Measurements from ENCODE around the gene MAP3K3. TPM values are rescaled to one million over a fixed set of nuclear protein-coding genes. Genes with fewer than 3 reads are reported as not detected.

Gene MAP3K3
- total RNA-seq, 3 donors from 2014 or later (not counting 1 experiment from before 2014, with no cell fraction given) = 82.0 to 89.2 (median 88.5) TPM

DNA sequence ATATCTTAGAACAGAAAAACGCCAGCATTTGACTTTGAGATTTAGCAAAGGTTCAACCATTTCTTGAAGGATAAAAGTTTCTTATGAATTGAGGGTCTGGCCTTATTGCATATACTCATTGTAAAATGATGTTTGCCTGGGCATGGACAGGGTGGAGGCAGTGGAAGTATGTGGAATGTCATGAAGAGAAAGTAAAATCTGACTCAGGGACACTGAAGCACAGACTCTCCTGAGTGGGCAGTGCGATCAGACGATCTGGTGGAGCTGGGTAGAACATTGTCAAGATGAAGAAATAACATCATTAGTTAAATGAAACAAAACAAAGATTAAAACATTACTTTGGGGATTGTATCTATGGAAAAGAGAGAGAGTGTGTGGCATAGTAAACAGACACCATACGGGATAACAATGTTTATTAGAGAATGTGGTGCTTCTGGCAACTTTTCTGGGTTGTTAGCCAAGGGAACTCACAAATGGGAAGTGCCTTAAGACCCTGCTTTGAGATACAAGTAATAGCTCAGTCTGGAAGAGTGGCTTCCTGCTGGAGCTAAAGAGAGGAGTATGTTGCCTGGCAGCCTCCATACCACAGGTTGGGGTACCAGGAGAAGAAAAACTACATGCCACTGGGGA, 4.4 kb downstream of the MAP3K3 start:
- 93% methylated on average over 4 of the region's 4 CpGs for WGBS (ENCODE audit: insufficient coverage)
- H3K27me3 ChIP-seq (ENCODE audit: control insufficient read depth, insufficient read depth, low read length) = no peaks in the 10 kb centered on the region
- intact Hi-C loops (cut with micrococcal nuclease) = no loop called here
- no peak overlapping the region for H3K27ac ChIP-seq (ENCODE audit: low read length)
- DNase-seq = no peak
- H3K36me3 ChIP-seq (ENCODE audit: control insufficient read depth, insufficient read depth, low read length) = no peaks in the 10 kb centered on the region
- Mint-ChIP-seq H3K9me3 (no peaks in the 10 kb centered on the region), H3K27me3 (ENCODE audit: low read depth in 2 of 2) (no peaks in the 10 kb centered on the region), H3K36me3 (no peaks in the 10 kb centered on the region), H3K27ac (no peak overlapping the region), H3K4me1 (peaks cover 45 to 49% of the 10 kb centered on the region in 2 donors), H3K4me3 (no peak overlapping the region)
- no peaks in the 10 kb centered on the region for H3K9me3 ChIP-seq (ENCODE audit: control insufficient read depth, insufficient read depth, low read length)
- ATAC-seq = no peak
- H3K4me1 ChIP-seq (ENCODE audit: control insufficient read depth, insufficient read depth, low read length) = peaks cover 10% of the 10 kb centered on the region
- H3K4me3 ChIP-seq (ENCODE audit: low read length) = no peak overlapping the region
- no peak for TF ChIP-seq CTCF (IDR thresholded peaks at IDR 0.05)

GRCh38 chr17:63629627-63630026, 7.4 kb downstream of the MAP3K3 start:
- Mint-ChIP-seq H3K9me3 (no peaks in the 10 kb centered on the region), H3K4me3 (no peak overlapping the region), H3K4me1 (peaks cover 42 to 46% of the 10 kb centered on the region in 2 donors), H3K27ac (no peak overlapping the region), H3K36me3 (no peaks in the 10 kb centered on the region), H3K27me3 (ENCODE audit: low read depth in 2 of 2) (no peaks in the 10 kb centered on the region)
- H3K4me1 ChIP-seq (ENCODE audit: control insufficient read depth, insufficient read depth, low read length) = no peaks in the 10 kb centered on the region
- ATAC-seq (no peak), DNase-seq (no peak)
- intact Hi-C loops (cut with micrococcal nuclease) = no loop called here
- no peak overlapping the region for H3K4me3 ChIP-seq (ENCODE audit: low read length)
- no peaks in the 10 kb centered on the region for H3K9me3 ChIP-seq (ENCODE audit: control insufficient read depth, insufficient read depth, low read length)
- peaks cover 21% of the 10 kb centered on the region for H3K36me3 ChIP-seq (ENCODE audit: control insufficient read depth, insufficient read depth, low read length)
- TF ChIP-seq CTCF (IDR thresholded peaks at IDR 0.05) = no peak
- no peak overlapping the region for H3K27ac ChIP-seq (ENCODE audit: low read length)
- WGBS (ENCODE audit: insufficient coverage) = no CpG with 5 or more reads among the region's 1 CpG
- no peaks in the 10 kb centered on the region for H3K27me3 ChIP-seq (ENCODE audit: control insufficient read depth, insufficient read depth, low read length)

DNA sequence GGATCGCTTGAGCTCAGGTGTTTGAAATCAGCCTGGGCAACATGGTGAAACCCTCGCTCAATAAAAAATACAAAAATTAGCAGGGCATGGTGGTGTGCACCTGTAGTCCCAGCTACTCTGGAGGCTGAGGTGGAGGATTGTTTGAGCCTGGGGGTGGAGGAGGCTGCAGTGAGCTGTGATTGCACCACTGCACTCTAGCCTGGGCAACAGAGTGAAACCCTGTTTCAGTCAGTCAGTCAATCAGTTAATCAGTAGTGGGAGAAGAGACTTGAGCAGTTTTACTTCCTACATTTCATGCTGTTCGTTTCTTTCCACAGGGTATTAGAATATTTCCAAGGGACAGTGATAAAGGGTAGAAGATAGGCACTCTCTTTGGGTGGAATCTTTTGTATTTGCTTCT, 8.8 kb downstream of the MAP3K3 start:
- DNase-seq (no peak), ATAC-seq (no peak)
- Mint-ChIP-seq H3K27ac (no peak overlapping the region), H3K9me3 (no peaks in the 10 kb centered on the region), H3K27me3 (ENCODE audit: low read depth in 2 of 2) (no peaks in the 10 kb centered on the region), H3K36me3 (peaks cover 2% of the 10 kb centered on the region), H3K4me1 (peaks cover 29 to 43% of the 10 kb centered on the region in 2 donors), H3K4me3 (no peak overlapping the region)
- WGBS (ENCODE audit: insufficient coverage) = 100% methylated on average over 2 of the region's 3 CpGs
- Histone ChIP-seq H3K4me1 (ENCODE audit: control insufficient read depth, insufficient read depth, low read length) (no peaks in the 10 kb centered on the region), H3K9me3 (ENCODE audit: control insufficient read depth, insufficient read depth, low read length) (no peaks in the 10 kb centered on the region), H3K27me3 (ENCODE audit: control insufficient read depth, insufficient read depth, low read length) (no peaks in the 10 kb centered on the region), H3K27ac (ENCODE audit: low read length) (no peak overlapping the region), H3K4me3 (ENCODE audit: low read length) (no peak overlapping the region), H3K36me3 (ENCODE audit: control insufficient read depth, insufficient read depth, low read length) (peaks cover 34% of the 10 kb centered on the region)
- no peak for TF ChIP-seq CTCF (IDR thresholded peaks at IDR 0.05)
- intact Hi-C loops (cut with micrococcal nuclease) = no loop called here

- no peak overlapping the region for H3K27ac ChIP-seq (ENCODE audit: low read length)
- TF ChIP-seq CTCF (IDR thresholded peaks at IDR 0.05) = no peak
- Mint-ChIP-seq H3K4me1 (peaks cover 35 to 45% of the 10 kb centered on the region in 2 donors), H3K9me3 (no peaks in the 10 kb centered on the region), H3K27ac (no peak overlapping the region), H3K36me3 (peaks cover 7% of the 10 kb centered on the region), H3K4me3 (no peak overlapping the region), H3K27me3 (ENCODE audit: low read depth in 2 of 2) (no peaks in the 10 kb centered on the region)
- no peaks in the 10 kb centered on the region for H3K9me3 ChIP-seq (ENCODE audit: control insufficient read depth, insufficient read depth, low read length)
- 100% methylated on average over 1 of the region's 1 CpG for WGBS (ENCODE audit: insufficient coverage)
- H3K4me3 ChIP-seq (ENCODE audit: low read length) = no peak overlapping the region
- no peaks in the 10 kb centered on the region for H3K4me1 ChIP-seq (ENCODE audit: control insufficient read depth, insufficient read depth, low read length)
- ATAC-seq = no peak
- H3K27me3 ChIP-seq (ENCODE audit: control insufficient read depth, insufficient read depth, low read length) = no peaks in the 10 kb centered on the region
- no peak for DNase-seq
- H3K36me3 ChIP-seq (ENCODE audit: control insufficient read depth, insufficient read depth, low read length) = peaks cover 40% of the 10 kb centered on the region
- intact Hi-C loops (cut with micrococcal nuclease) = no loop called here
Measured at GRCh38 chr17:63631626-63632025, 9.4 kb downstream of the MAP3K3 start.
